Measurements from ENCODE around the gene SLC39A1.
A peak's percentile ranks its signal among the peaks of the same experiment; 100 is the strongest.
"Not testable (repeated sequence)": the region's sequence is repeated elsewhere in the genome, so short reads cannot be mapped to it uniquely, and the experiment has no call there.

The SLC39A1 gene

DNA sequence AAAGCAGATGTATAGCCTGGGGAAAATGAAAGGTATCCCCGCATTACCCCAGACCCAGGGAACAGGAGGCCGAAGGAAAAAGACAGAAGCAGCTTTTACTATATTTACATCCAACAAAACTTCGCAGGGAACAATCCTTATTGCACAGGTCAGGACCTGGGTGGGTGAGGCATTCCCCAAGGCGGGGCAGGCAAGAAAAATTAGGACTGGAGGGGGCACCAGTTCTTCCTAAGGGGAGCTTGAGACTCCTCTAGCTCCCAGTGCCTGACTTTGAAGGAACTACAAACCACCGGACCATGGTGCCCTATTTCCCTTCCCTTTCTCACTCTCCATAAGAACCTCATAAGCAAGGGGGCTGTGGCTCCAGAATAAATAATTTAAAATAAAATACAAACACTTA is 33.9 kb downstream of the SLC39A1 start:
- DNase-seq (ENCODE audit: low read depth, low spot score): no peak

DNA sequence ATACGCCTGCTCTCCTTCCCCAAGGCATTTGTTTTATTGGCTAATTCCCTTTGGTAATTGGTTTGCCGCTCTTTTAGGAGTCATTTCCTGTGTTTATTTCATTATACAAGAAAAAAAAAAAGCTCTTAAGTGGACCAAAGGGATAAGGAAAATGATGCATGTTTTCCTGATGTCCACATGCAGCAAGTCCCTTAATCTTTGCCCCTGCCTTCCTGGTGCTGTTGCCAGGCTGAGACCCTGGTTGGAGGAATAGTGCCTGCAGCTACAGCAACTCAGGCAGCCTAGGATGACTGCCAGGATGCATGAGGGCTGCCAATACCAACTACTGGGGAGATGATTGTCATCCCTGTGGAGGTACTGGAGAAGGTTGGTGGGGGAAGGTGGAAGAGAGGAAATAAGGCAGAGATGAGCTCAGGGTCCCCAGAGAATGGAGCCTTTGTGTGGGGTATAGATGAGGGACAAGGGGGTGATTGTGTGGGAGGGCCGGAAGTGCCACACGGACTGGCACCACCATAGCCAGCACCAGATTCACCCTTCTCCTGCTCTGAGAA is 34.5 kb downstream of the SLC39A1 start:
- no peak for DNase-seq (ENCODE audit: low read depth, low spot score)

DNA sequence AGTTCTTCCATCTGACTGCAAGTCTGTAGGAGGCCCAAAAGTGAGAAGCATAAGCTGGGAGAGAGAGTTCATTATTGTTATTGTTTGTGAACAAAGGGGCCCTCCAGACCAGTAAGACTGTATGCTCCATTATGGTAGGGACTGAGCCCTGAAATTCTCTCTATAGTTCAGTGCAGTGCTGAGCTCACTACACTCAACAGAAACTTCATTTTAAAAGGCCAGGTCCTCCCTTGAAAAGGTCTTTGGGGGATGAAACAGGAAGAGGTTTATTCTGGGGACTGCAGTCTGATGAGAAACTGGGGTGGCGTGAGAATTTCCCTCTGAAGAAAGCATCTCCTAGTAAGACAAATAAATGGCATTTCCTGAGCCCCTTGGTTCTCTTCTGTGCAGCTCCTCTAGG is 35.1 kb downstream of the SLC39A1 start:
- no peak for DNase-seq (ENCODE audit: low read depth, low spot score)

- no peak for DNase-seq (ENCODE audit: low read depth, low spot score)
Measured at GRCh38 chr1:153926405-153926804, 36.9 kb downstream of the SLC39A1 start.

DNA sequence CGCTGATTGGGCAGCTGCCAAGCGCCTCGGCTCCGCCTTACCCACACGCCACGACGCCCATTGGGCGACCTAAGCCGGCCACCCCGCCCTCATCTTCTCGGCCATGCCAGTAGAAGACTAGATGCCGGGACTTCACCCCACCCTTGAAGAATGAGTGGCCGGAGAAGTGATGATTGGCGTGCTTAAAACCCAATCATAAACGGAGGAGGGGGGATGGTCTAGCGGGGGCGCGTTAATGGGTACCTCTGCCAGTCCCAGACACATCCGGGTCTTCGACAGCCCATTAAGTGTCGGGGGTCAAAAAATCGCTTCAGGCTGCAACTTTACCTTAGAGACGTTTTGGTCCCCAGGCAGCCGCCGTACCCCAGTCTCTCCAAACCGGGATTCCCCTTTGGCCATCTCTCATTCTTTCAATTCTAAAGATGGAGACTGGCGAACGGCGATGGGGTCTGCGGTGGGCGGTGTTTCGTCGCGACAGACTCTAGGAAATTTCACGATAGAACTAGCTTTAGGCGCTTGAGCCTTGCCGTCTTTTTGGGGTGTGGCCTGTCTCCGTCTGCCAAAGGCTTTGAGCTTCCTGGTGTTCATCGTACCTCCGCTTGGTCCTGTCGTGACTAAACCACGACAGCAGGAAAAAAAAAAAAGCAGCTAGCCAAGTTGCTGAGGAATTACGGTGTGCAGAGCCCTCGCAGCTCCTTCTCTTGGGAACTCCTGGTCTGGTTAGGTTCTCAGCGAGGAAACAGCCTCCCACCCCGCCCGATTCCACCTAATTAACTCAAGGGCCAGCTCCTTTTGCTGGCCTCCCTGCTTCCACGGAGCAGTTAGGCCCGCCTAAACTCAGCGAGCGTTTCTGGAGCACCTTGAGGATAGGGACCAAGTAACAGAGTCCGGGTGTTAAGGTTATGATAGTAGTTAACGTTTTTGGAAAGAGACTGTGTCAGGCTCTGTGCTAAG is 40.1 kb downstream of the SLC39A1 start, which contains the start of gene GATAD2B:
Gene GATAD2B (minus strand): TSS at position 1 of the 954 bp plus-strand sequence. CDS start 94,625 bp downstream, outside the sequence.
- DNase-seq (ENCODE audit: low read depth, low spot score): peak; percentile 100

- peak; percentile 47 for DNase-seq (ENCODE audit: low read depth, low spot score)
Measured at GRCh38 chr1:153922076-153922971, 41.0 kb downstream of the SLC39A1 start.

DNA sequence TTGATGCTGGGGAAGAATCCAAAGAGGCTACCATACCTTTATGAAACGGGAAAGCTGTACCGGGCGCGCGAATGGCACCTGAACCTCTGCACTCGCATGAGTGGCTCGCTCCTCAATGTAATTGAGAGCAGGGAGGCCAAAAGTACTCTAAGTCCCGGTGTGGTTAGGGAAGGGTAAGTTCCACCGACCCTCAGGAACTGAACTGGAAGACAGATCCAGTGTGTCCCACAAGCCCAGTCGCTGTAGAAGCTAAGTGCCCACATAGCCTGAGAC is 41.6 kb downstream of the SLC39A1 start:
- no peak for DNase-seq (ENCODE audit: low read depth, low spot score)

- no peak for DNase-seq (ENCODE audit: low read depth, low spot score)
Measured at GRCh38 chr1:153921080-153921802, 42.1 kb downstream of the SLC39A1 start.

DNA sequence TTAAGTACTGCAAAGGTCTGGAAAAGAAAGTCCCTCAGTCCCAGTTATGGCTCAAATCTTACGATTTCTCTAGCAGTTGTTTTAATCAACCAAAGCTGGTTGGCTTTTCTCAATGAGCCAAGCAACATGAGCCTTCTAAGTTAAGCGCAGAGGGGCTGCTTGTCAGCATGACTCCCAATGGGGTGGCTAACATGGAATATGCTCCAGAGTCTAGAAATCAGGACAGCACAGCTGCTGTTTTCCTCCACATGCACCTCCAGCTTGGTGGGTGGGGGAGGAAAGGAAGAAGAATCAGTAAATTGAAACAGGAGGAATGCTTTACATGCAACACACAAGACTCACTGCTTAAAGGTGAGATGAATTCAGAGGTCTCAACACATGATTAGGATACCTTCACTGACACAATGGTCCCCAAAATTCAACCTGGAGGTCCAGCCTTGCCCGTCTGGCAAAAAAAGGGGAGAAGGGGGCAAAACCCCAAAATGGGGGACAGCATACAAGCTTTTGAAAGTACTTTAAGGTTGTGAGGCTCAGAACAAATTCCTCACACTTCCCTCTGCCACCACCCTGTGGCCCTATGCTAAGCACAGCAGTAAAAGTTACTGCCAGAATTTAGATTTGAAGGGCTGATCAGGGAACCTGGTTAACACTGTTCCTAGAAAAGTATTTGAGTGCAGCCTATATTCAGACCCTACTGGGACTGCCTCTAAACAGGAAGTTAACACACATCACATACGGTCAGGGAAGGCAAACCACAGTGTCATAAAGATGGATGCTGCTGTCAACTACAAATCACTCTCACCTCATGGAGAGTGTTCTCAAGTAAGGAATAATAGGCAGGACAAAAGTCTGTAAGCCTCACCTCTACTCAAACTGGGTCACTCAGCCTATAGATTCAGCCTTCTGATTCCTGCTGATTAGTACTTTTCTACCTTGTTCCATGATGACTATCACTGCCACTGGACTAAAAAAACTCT is 43.2 kb downstream of the SLC39A1 start:
- no peak for DNase-seq (ENCODE audit: low read depth, low spot score)

DNA sequence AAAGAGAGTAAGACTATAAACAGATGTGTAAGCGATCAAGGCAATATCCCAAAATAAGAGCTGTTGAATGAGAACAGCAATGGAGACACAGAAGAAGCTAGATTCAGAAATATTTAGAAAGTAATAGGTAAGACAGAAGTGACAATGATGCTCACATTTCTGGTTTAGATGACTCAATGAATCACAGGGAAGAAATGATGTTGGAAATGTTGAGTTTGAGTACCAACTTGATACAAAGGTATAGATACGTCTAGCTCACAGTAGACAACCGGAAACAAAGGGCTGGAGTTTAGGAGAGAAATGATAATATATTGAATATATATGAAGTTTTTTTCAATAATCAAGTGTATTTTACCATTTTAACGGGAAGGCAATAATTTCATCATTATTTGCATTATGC is 47.0 kb downstream of the SLC39A1 start:
- no peak for DNase-seq (ENCODE audit: low read depth, low spot score)

- no peak for DNase-seq (ENCODE audit: low read depth, low spot score)
Measured at GRCh38 chr1:153912349-153912748, 51.0 kb downstream of the SLC39A1 start.

- not testable (repeated sequence) for DNase-seq (ENCODE audit: low read depth, low spot score)
Measured at GRCh38 chr1:153910560-153910959, 52.8 kb downstream of the SLC39A1 start.

Data from ELF-1 (cell line).